WERI-Rb-1 (cell line): Measurements from ENCODE around the gene MAGI2.
"Not testable (repeated sequence)": the region's sequence is repeated elsewhere in the genome, so short reads cannot be mapped to it uniquely, and the experiment has no call there.

Experiments used
- DNase-seq: peaks from one replicate; pipeline ENCODE4 v3.0.0-alpha.2; 2020
- H3K27ac ChIP-seq: fragments of 250-450 bp; sonication (Bioruptor Pico); 2 replicates; pipeline ENCODE4 v1.5.1; 2020; ENCODE audit warnings: mild to moderate bottlenecking, moderate library complexity
- H3K27me3 ChIP-seq: fragments of 250-450 bp; sonication (Bioruptor Pico); 2 replicates; pipeline ENCODE4 v1.5.1; 2021; ENCODE audit warnings: mild to moderate bottlenecking, low read depth, moderate library complexity; ENCODE audit not compliant: insufficient read depth, severe bottlenecking
- H3K36me3 ChIP-seq: fragments of 250-450 bp; sonication (Bioruptor Pico); 2 replicates; pipeline ENCODE4 v1.5.1; 2020; ENCODE audit warnings: mild to moderate bottlenecking, moderate library complexity
- H3K4me3 ChIP-seq: 2 replicates; pipeline ENCODE4 v1.5.1; 2011; ENCODE audit warnings: low read depth, mild to moderate bottlenecking, control low read depth, low read length
- H3K9me3 ChIP-seq: fragments of 250-450 bp; sonication (Bioruptor Pico); 2 replicates; pipeline ENCODE4 v1.5.1; 2021; ENCODE audit warnings: mild to moderate bottlenecking, moderate library complexity; ENCODE audit not compliant: severe bottlenecking
- TF ChIP-seq, protein P1 (sequence below): IDR thresholded peaks from 2 replicates; pipeline ENCODE4 v1.5.1; 2011; ENCODE audit warnings: low read depth, mild to moderate bottlenecking, control low read depth, inconsistent platforms, low read length

MAGI2 gene

DNA sequence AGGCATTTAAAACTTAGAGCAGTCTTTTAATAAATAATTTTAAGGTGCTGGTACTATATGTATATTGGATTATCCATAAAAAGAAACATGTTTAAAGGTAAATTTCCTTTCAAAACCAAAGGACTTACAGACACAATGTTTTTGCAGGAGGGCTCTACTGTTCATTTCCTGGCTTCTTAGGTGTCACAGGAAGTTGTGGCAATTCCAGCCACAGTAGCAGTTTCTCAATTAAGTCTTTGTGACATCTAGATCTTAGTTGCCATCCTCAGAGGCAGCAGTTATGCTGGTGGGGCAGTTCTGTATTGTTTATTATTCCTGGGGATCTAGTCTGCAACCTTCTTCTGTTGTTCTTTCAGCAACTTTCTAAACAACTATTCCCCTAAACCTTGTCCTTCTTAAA, 460.1 kb downstream of the MAGI2 start:
- H3K27ac ChIP-seq, result no peak overlapping the region
- H3K9me3 ChIP-seq, result no peaks in the 10 kb centered on the region
- H3K4me3 ChIP-seq, result no peak overlapping the region
- no peak for DNase-seq
- H3K36me3 ChIP-seq, result no peaks in the 10 kb centered on the region
- TF ChIP-seq, protein P1, sequence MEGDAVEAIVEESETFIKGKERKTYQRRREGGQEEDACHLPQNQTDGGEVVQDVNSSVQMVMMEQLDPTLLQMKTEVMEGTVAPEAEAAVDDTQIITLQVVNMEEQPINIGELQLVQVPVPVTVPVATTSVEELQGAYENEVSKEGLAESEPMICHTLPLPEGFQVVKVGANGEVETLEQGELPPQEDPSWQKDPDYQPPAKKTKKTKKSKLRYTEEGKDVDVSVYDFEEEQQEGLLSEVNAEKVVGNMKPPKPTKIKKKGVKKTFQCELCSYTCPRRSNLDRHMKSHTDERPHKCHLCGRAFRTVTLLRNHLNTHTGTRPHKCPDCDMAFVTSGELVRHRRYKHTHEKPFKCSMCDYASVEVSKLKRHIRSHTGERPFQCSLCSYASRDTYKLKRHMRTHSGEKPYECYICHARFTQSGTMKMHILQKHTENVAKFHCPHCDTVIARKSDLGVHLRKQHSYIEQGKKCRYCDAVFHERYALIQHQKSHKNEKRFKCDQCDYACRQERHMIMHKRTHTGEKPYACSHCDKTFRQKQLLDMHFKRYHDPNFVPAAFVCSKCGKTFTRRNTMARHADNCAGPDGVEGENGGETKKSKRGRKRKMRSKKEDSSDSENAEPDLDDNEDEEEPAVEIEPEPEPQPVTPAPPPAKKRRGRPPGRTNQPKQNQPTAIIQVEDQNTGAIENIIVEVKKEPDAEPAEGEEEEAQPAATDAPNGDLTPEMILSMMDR, result no peak
- H3K27me3 ChIP-seq, result no peaks in the 10 kb centered on the region

DNA sequence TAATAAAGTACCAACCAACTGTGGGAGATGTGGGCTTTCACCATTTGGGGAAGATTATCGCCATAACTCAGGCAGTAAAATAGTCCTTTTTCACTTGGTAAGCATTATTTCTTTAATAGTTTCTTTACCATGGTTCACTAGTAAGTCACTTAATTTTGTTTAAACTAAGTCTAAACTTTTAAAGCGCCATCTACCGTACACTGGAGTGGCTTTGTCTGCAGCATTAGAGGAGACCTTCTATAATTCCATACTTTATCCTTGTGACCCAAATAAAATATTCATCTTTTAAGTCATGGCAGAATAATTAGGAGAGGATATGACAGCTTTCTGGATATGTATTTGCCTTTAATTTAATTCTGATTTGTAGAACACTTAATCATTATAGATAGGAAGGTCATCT, 468.0 kb downstream of the MAGI2 start:
- H3K9me3 ChIP-seq, result no peaks in the 10 kb centered on the region
- H3K27me3 ChIP-seq, result no peaks in the 10 kb centered on the region
- H3K27ac ChIP-seq, result no peak overlapping the region
- H3K36me3 ChIP-seq, result no peaks in the 10 kb centered on the region
- TF ChIP-seq, protein P1, result no peak
- H3K4me3 ChIP-seq, result no peak overlapping the region
- no peak for DNase-seq

DNA sequence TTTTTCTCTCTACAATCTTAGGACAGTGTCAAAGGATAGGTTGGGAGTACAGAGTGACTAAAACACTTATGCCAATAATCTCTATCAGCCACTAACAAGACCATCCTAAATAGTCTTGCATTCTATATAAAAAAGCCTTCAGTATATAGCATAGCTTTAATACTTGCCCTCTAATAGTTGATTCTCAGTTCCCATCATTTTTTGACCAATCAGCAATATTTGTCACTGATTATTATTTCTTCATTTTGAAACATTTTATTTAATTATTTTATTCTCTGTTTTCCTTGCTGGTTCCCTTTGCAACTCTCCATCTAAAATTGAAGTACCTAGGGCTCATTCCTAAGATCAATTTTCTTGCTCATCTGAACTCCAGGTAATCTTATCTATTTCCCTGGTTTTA, 470.0 kb downstream of the MAGI2 start:
- no peak overlapping the region for H3K27ac ChIP-seq
- H3K36me3 ChIP-seq, result no peaks in the 10 kb centered on the region
- no peak for DNase-seq
- H3K4me3 ChIP-seq, result no peak overlapping the region
- H3K9me3 ChIP-seq, result no peaks in the 10 kb centered on the region
- no peaks in the 10 kb centered on the region for H3K27me3 ChIP-seq
- TF ChIP-seq, protein P1, result no peak

DNA sequence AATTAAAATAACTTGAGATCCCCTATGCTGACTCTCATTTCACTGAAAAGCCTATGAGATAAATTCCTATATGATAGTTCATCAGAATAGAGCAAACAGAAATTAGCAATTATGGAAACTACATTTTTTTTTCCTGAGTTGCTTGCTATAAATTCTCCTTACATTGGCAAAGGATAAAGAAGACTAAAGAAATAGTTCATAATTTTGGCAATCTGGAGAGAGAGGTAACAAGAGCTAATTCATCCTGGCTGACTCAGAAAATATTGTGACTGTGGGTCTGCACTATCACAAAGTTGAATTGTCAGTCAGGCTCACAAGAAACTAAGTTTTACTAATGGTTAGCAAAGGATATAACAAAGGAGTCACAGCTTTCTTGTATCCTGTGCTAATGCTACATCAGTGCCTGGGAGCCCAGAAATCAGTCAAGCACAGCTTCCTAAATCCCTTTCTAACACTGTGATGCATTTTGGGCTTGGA, 483.0 kb downstream of the MAGI2 start:
- DNase-seq, result no peak
- no peaks in the 10 kb centered on the region for H3K36me3 ChIP-seq
- no peak overlapping the region for H3K27ac ChIP-seq
- H3K4me3 ChIP-seq, result no peak overlapping the region
- TF ChIP-seq, protein P1, result no peak
- no peaks in the 10 kb centered on the region for H3K27me3 ChIP-seq
- no peaks in the 10 kb centered on the region for H3K9me3 ChIP-seq

DNA sequence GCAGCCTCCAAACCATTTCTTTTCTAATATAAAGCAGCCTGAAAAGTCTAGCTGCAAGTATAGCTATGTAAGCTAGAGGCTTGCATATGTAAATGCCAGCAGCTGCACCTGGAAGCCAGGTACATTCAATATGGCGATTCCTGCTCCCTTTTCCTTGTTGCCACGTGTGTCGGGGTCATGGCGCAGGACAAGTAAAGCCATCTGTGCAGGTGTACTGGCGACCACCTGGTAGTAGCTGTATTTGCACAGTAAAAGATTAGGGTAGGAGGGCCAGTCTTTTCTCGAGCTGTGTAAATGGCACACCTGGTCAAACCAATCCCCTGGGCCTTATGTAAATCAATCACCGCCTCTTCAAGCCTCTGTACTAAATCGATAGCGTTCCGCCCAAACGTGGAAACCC, 484.5 kb downstream of the MAGI2 start:
- no peak overlapping the region for H3K4me3 ChIP-seq
- no peak for DNase-seq
- H3K27me3 ChIP-seq, result no peaks in the 10 kb centered on the region
- no peaks in the 10 kb centered on the region for H3K9me3 ChIP-seq
- TF ChIP-seq, protein P1, result no peak
- H3K36me3 ChIP-seq, result no peaks in the 10 kb centered on the region
- H3K27ac ChIP-seq, result no peak overlapping the region

DNA sequence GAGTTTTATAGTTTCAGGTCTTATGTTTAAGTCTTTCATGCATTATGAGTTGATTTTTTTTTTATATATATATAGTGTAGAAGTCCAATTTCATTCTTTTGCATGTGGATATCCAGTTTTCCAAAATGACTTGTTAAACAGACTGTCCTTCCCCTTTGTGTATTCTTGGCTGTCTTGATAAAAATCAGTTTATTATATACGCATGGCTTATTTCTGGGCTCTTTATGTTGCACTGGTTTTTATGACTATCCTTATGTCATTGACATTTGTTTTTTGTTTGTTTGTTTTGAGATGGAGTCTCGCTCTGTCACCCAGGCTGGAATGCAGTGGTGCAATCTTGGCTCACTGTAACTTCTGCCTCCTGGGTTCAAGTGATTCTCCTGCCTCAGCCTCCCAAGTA, 485.9 kb downstream of the MAGI2 start:
- H3K4me3 ChIP-seq, H3K36me3 ChIP-seq, H3K9me3 ChIP-seq, H3K27me3 ChIP-seq, DNase-seq, H3K27ac ChIP-seq: not testable (repeated sequence)
